ENCODE results near the gene GLOD4.

GRCh38 chr17:797236-797840 is 15.3 kb upstream of the GLOD4 start:
- TF ChIP-seq, protein P1, sequence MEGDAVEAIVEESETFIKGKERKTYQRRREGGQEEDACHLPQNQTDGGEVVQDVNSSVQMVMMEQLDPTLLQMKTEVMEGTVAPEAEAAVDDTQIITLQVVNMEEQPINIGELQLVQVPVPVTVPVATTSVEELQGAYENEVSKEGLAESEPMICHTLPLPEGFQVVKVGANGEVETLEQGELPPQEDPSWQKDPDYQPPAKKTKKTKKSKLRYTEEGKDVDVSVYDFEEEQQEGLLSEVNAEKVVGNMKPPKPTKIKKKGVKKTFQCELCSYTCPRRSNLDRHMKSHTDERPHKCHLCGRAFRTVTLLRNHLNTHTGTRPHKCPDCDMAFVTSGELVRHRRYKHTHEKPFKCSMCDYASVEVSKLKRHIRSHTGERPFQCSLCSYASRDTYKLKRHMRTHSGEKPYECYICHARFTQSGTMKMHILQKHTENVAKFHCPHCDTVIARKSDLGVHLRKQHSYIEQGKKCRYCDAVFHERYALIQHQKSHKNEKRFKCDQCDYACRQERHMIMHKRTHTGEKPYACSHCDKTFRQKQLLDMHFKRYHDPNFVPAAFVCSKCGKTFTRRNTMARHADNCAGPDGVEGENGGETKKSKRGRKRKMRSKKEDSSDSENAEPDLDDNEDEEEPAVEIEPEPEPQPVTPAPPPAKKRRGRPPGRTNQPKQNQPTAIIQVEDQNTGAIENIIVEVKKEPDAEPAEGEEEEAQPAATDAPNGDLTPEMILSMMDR (IDR thresholded peaks at IDR 0.05; ENCODE audit: insufficient read depth, low read depth, low read length), result no peak
- no peak for TF ChIP-seq EZH2 (IDR thresholded peaks at IDR 0.05; ENCODE audit: insufficient read depth, low read length)
